OCI-LY1 (cell line): ENCODE measurements around the gene WDR62.

ENCODE experiments used
- H2AFZ ChIP-seq: fragments of 200-600 bp; sonication (generic), shearing (Covaris generic); 2 replicates; pipeline ENCODE4 v1.6.0; 2014; ENCODE audit warnings: antibody characterized with exemption, mild to moderate bottlenecking, low read length
- H3F3A ChIP-seq: fragments of 200-600 bp; sonication (generic), shearing (Covaris generic); 2 replicates; pipeline ENCODE4 v1.6.0; 2014; ENCODE audit warnings: mild to moderate bottlenecking, antibody characterized with exemption, low read length, moderate library complexity; ENCODE audit not compliant: insufficient read depth
- H3K27ac ChIP-seq: fragments of 200-600 bp; sonication (generic); 2 replicates; pipeline ENCODE4 v1.5.1; 2014; ENCODE audit warnings: low read length, mixed run types, mild to moderate bottlenecking, low read depth; ENCODE audit not compliant: poor library complexity, severe bottlenecking
- H3K27me3 ChIP-seq: fragments of 200-600 bp; sonication (generic); 2 replicates; pipeline ENCODE4 v1.6.0; 2014; ENCODE audit warnings: antibody characterized with exemption, mild to moderate bottlenecking, low read length, moderate library complexity; ENCODE audit not compliant: insufficient read depth
- H3K36me3 ChIP-seq: fragments of 200-600 bp; sonication (generic); 2 replicates; pipeline ENCODE4 v1.6.1; 2014; ENCODE audit warnings: mild to moderate bottlenecking, antibody characterized with exemption, low read length, moderate library complexity, mixed read lengths; ENCODE audit not compliant: insufficient read depth
- H3K4me1 ChIP-seq: fragments of 200-600 bp; sonication (generic); 2 replicates; pipeline ENCODE4 v1.5.1; 2014; ENCODE audit warnings: mild to moderate bottlenecking, low read length, moderate library complexity; ENCODE audit not compliant: insufficient read depth, severe bottlenecking
- H3K4me2 ChIP-seq: fragments of 200-600 bp; sonication (generic), shearing (Covaris generic); 2 replicates; pipeline ENCODE4 v1.6.1; 2014; ENCODE audit warnings: low read length
- H3K4me3 ChIP-seq: fragments of 200-600 bp; sonication (generic); 2 replicates; pipeline ENCODE4 v1.5.1; 2014; ENCODE audit warnings: low read length, low read depth, mild to moderate bottlenecking, mixed read lengths; ENCODE audit not compliant: poor library complexity, severe bottlenecking
- H3K79me2 ChIP-seq: fragments of 200-600 bp; shearing (Covaris generic); 2 replicates; pipeline ENCODE4 v1.6.1; 2016; ENCODE audit warnings: mixed run types, low read length, mixed read lengths; ENCODE audit not compliant: insufficient read depth
- H3K9ac ChIP-seq: fragments of 200-600 bp; sonication (generic), shearing (Covaris generic); 2 replicates; pipeline ENCODE4 v1.6.1; 2014; ENCODE audit warnings: mild to moderate bottlenecking, low read length, mixed read lengths
- H3K9me2 ChIP-seq: fragments of 200-600 bp; sonication (generic), shearing (Covaris generic); 2 replicates; pipeline ENCODE4 v1.6.1; 2014; ENCODE audit warnings: low read depth, mild to moderate bottlenecking, low read length, mixed read lengths
- H3K9me3 ChIP-seq: fragments of 200-600 bp; shearing (Covaris generic); 2 replicates; pipeline ENCODE4 v1.6.1; 2014; ENCODE audit warnings: low read length, mixed read lengths
- H4K20me1 ChIP-seq: fragments of 200-600 bp; sonication (generic), shearing (Covaris generic); 2 replicates; pipeline ENCODE4 v1.6.0; 2016; ENCODE audit warnings: mild to moderate bottlenecking, low read length; ENCODE audit not compliant: insufficient read depth
- EZH2 ChIP-seq: fragments of 200-600 bp; sonication (generic), shearing (Covaris generic); IDR thresholded peaks from 2 replicates; pipeline ENCODE4 v1.8.0; 2017; ENCODE audit warnings: borderline replicate concordance, mixed run types, mild to moderate bottlenecking, antibody characterized with exemption, low read length, moderate library complexity, mixed read lengths
- TF ChIP-seq, protein P1 (sequence below): fragments of 200-600 bp; sonication (generic), shearing (Covaris generic); IDR thresholded peaks from 2 replicates; pipeline ENCODE4 v1.5.1; 2017; ENCODE audit warnings: mild to moderate bottlenecking, antibody characterized with exemption, low read length, moderate library complexity, mixed read lengths

The WDR62 gene

DNA sequence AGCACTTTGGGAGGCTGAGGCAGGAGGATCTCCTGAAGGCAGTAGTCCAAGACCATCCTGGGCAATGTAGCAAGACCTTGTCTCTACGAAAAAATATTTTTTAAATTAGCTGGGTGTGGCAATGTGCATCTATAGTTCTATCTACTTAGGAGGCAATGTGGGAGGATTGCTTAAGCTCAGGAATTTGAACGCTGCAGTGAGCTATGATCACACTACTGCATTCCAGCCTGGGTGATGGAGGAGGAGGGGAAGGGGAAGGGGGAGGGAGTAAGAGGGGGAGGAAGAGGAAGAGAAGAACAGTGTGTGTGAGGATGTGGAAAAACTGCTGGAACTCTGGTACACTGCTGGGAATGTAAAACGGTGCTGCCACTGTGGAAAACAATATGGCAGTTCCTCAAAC is 12.9 kb upstream of the WDR62 start:
- no peak for TF ChIP-seq EZH2
- TF ChIP-seq, protein P1, sequence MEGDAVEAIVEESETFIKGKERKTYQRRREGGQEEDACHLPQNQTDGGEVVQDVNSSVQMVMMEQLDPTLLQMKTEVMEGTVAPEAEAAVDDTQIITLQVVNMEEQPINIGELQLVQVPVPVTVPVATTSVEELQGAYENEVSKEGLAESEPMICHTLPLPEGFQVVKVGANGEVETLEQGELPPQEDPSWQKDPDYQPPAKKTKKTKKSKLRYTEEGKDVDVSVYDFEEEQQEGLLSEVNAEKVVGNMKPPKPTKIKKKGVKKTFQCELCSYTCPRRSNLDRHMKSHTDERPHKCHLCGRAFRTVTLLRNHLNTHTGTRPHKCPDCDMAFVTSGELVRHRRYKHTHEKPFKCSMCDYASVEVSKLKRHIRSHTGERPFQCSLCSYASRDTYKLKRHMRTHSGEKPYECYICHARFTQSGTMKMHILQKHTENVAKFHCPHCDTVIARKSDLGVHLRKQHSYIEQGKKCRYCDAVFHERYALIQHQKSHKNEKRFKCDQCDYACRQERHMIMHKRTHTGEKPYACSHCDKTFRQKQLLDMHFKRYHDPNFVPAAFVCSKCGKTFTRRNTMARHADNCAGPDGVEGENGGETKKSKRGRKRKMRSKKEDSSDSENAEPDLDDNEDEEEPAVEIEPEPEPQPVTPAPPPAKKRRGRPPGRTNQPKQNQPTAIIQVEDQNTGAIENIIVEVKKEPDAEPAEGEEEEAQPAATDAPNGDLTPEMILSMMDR = no peak
- no peak overlapping the region for H3K4me2 ChIP-seq
- no peak overlapping the region for H3K9ac ChIP-seq
- H3K4me3 ChIP-seq = no peak overlapping the region
- H3K79me2 ChIP-seq = no peaks in the 10 kb centered on the region
- H3K27me3 ChIP-seq = no peaks in the 10 kb centered on the region
- H3K9me2 ChIP-seq = no peaks in the 10 kb centered on the region
- H2AFZ ChIP-seq = no peak overlapping the region
- H3K36me3 ChIP-seq = no peaks in the 10 kb centered on the region
- no peaks in the 10 kb centered on the region for H3F3A ChIP-seq
- H3K4me1 ChIP-seq = no peaks in the 10 kb centered on the region
- no peaks in the 10 kb centered on the region for H3K9me3 ChIP-seq
- H4K20me1 ChIP-seq = no peaks in the 10 kb centered on the region
- no peak overlapping the region for H3K27ac ChIP-seq

DNA sequence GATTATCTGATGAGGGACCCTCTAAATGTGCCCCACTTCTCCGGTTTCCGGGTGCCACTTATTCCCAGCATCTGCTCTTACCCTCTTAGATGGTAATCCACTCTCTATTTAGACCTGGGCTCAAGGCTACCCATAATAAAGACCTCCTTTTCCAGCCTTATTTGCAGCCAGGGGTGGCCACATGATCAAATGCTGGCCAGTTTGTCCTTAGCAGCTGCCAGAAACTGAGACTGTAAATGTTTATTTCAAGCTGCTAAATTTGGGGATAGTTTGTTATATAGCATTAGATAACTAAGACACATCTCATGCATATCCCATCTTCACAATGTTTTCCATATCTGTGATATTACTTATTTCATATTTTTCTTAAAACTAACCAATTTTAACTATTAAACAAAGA is 10.7 kb upstream of the WDR62 start:
- no peak overlapping the region for H3K9ac ChIP-seq
- H3K79me2 ChIP-seq = no peaks in the 10 kb centered on the region
- no peaks in the 10 kb centered on the region for H3K4me1 ChIP-seq
- no peaks in the 10 kb centered on the region for H3K27me3 ChIP-seq
- no peaks in the 10 kb centered on the region for H3K36me3 ChIP-seq
- TF ChIP-seq, protein P1 = no peak
- TF ChIP-seq EZH2 = no peak
- no peak overlapping the region for H3K27ac ChIP-seq
- H4K20me1 ChIP-seq = no peaks in the 10 kb centered on the region
- no peak overlapping the region for H3K4me3 ChIP-seq
- no peaks in the 10 kb centered on the region for H3K9me3 ChIP-seq
- no peak overlapping the region for H2AFZ ChIP-seq
- no peaks in the 10 kb centered on the region for H3F3A ChIP-seq
- H3K4me2 ChIP-seq = no peak overlapping the region
- no peaks in the 10 kb centered on the region for H3K9me2 ChIP-seq

DNA sequence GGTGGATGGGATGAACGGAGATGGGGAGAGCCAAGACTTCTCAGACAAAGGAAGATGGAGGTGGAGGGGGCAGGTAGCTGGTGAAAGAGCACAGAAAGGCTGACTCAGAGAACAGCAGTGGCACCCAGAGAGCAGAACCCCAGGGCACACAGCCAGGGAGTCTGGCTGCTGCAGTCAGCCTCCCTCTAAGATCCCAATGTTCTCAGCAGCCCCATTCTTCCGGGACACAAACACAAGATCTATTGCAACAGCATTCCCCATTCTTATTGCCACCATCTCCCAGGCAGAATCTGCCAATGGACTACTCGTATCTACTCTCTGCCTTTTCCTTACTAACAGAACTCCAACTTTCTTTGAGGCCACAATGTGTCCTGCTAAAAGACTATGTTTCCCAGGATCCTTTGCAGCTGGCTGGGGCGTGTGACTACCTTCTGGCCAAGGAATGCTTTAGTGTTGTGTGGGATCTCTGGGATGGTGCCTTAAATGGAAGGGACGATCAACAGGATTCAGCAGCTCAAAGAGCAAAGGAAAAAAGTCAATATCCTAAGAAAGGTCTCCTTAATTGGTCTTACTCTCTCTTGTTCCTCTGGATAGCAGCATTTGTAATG is 8.2 kb upstream of the WDR62 start:
- Histone ChIP-seq H4K20me1 (no peaks in the 10 kb centered on the region), H3K9ac (no peak overlapping the region), H3K36me3 (no peaks in the 10 kb centered on the region), H3F3A (no peaks in the 10 kb centered on the region), H3K4me3 (no peak overlapping the region), H3K9me3 (no peaks in the 10 kb centered on the region), H2AFZ (no peak overlapping the region), H3K4me2 (no peak overlapping the region), H3K27ac (no peak overlapping the region), H3K27me3 (no peaks in the 10 kb centered on the region), H3K4me1 (peaks cover 2% of the 10 kb centered on the region), H3K79me2 (no peaks in the 10 kb centered on the region), H3K9me2 (no peaks in the 10 kb centered on the region)
- TF ChIP-seq EZH2 = no peak
- TF ChIP-seq, protein P1 = no peak
